GM23338 (cell line): Measurements from ENCODE around the gene TPRG1. TPM values are rescaled to one million over a fixed set of nuclear protein-coding genes. Genes with fewer than 3 reads are reported as not detected.

Source experiments
- ATAC-seq: fragments of 200-7000 bp; cut with Tn5 transposase; 3 replicates; pipeline ENCODE4 v1.9.1; 2020
- DNase-seq: peaks from one replicate; pipeline ENCODE4 v3.0.0-alpha.2; 2015; ENCODE audit warnings: low spot score
- H2AFZ ChIP-seq: fragments of 200-600 bp; sonication (generic); 2 replicates; pipeline ENCODE4 v1.8.0; 2016; ENCODE audit warnings: antibody characterized with exemption, mild to moderate bottlenecking, moderate library complexity
- H3F3A ChIP-seq: fragments of 200-600 bp; sonication (generic); replicated peaks from 2 replicates; pipeline ENCODE4 v1.8.0; 2017; ENCODE audit warnings: antibody characterized with exemption, mixed run types, low read depth
- H3K27ac ChIP-seq: fragments of 200-600 bp; sonication (generic); 2 replicates; pipeline ENCODE4 v1.6.1; 2016; ENCODE audit warnings: low read depth
- H3K27me3 ChIP-seq: fragments of 200-600 bp; sonication (generic); 2 replicates; pipeline ENCODE4 v1.8.0; 2016; ENCODE audit warnings: mild to moderate bottlenecking, mixed run types, moderate library complexity; ENCODE audit not compliant: insufficient read depth
- H3K36me3 ChIP-seq: fragments of 200-600 bp; sonication (generic); 2 replicates; pipeline ENCODE4 v1.8.0; 2016; ENCODE audit warnings: mild to moderate bottlenecking; ENCODE audit not compliant: insufficient read depth
- H3K4me1 ChIP-seq: fragments of 200-600 bp; sonication (generic); 2 replicates; pipeline ENCODE4 v1.8.0; 2016; ENCODE audit warnings: mild to moderate bottlenecking, moderate library complexity; ENCODE audit not compliant: insufficient read depth
- H3K4me2 ChIP-seq: fragments of 200-600 bp; sonication (generic); 2 replicates; pipeline ENCODE4 v1.7.1; 2017; ENCODE audit warnings: mixed run types
- H3K4me3 ChIP-seq: fragments of 200-600 bp; sonication (generic); 2 replicates; pipeline ENCODE4 v1.6.1; 2016; ENCODE audit warnings: mixed run types
- H3K79me2 ChIP-seq: fragments of 200-600 bp; sonication (generic); replicated peaks from 2 replicates; pipeline ENCODE4 v1.8.0; 2017; ENCODE audit warnings: mild to moderate bottlenecking; ENCODE audit not compliant: insufficient read depth
- H3K9me2 ChIP-seq: fragments of 200-600 bp; sonication (generic); 2 replicates; pipeline ENCODE4 v1.8.0; 2017; ENCODE audit not compliant: insufficient read depth
- H4K20me1 ChIP-seq: fragments of 200-600 bp; sonication (generic); replicated peaks from 2 replicates; pipeline ENCODE4 v1.8.0; 2017; ENCODE audit warnings: mild to moderate bottlenecking; ENCODE audit not compliant: insufficient read depth
- H3K27ac Mint-ChIP-seq: 2 replicates; pipeline ENCODE4 v1.8.0; 2020; ENCODE audit warnings: inconsistent platforms, mild to moderate bottlenecking, moderate library complexity, mixed read lengths
- H3K27me3 Mint-ChIP-seq: 3 replicates; pipeline ENCODE4 v1.8.0; 2022; ENCODE audit warnings: low read depth, mild to moderate bottlenecking, moderate library complexity, mixed read lengths, inconsistent platforms; ENCODE audit not compliant: insufficient read depth, poor library complexity
- H3K36me3 Mint-ChIP-seq: 3 replicates; pipeline ENCODE4 v1.8.0; 2021; ENCODE audit warnings: low read depth, mild to moderate bottlenecking, inconsistent platforms, moderate library complexity, mixed read lengths
- H3K4me1 Mint-ChIP-seq: 3 replicates; pipeline ENCODE4 v1.8.0; 2020; ENCODE audit warnings: mild to moderate bottlenecking, inconsistent platforms, mixed read lengths
- H3K4me3 Mint-ChIP-seq: 3 replicates; pipeline ENCODE4 v1.8.0; 2021; ENCODE audit warnings: moderate library complexity, mild to moderate bottlenecking, inconsistent platforms, mixed read lengths
- H3K9me3 Mint-ChIP-seq: 3 replicates; pipeline ENCODE4 v1.8.0; 2020; ENCODE audit warnings: moderate library complexity, mild to moderate bottlenecking, inconsistent platforms, mixed read lengths
- CREB1 ChIP-seq: fragments of 250-450 bp; sonication (Bioruptor Pico); IDR thresholded peaks from 2 replicates; pipeline ENCODE4 v1.5.0; 2020; ENCODE audit warnings: low read depth, mild to moderate bottlenecking, moderate library complexity
- ETS1 ChIP-seq: IDR thresholded peaks from 2 replicates; pipeline ENCODE4 v1.6.1; 2016; ENCODE audit warnings: antibody characterized with exemption
- EZH2 ChIP-seq: fragments of 200-600 bp; sonication (generic); IDR thresholded peaks from one replicate; pipeline ENCODE4 v1.8.0; 2017; ENCODE audit warnings: antibody characterized with exemption, mild to moderate bottlenecking, low read depth; ENCODE audit not compliant: unreplicated experiment
- EZH2phosphoT487 ChIP-seq: fragments of 200-600 bp; sonication (generic); IDR thresholded peaks from one replicate; pipeline ENCODE4 v1.8.1; 2018; ENCODE audit warnings: antibody characterized with exemption; ENCODE audit not compliant: unreplicated experiment
- JUNB ChIP-seq: IDR thresholded peaks from one replicate; pipeline ENCODE4 v1.6.1; 2016; ENCODE audit warnings: antibody characterized with exemption; ENCODE audit not compliant: unreplicated experiment
- NANOG ChIP-seq: IDR thresholded peaks from 2 replicates; pipeline ENCODE4 v1.6.1; 2016; ENCODE audit warnings: antibody characterized with exemption, borderline replicate concordance
- POLR2AphosphoS5 ChIP-seq: IDR thresholded peaks from 2 replicates; pipeline ENCODE4 v1.6.1; 2016; ENCODE audit warnings: antibody characterized with exemption, low read depth
- REST ChIP-seq: IDR thresholded peaks from one replicate; pipeline ENCODE4 v1.6.1; 2018; ENCODE audit warnings: antibody characterized with exemption; ENCODE audit not compliant: unreplicated experiment
- STAT1 ChIP-seq: IDR thresholded peaks from one replicate; pipeline ENCODE4 v1.6.1; 2016; ENCODE audit warnings: antibody characterized with exemption; ENCODE audit not compliant: unreplicated experiment
- ZNF114 ChIP-seq: fragments of 250-450 bp; sonication (Bioruptor Pico); IDR thresholded peaks from 2 replicates; pipeline ENCODE4 v1.5.0; 2020; ENCODE audit warnings: mild to moderate bottlenecking, moderate library complexity
- ZNF331 ChIP-seq: fragments of 250-450 bp; sonication (Bioruptor Pico); IDR thresholded peaks from 2 replicates; pipeline ENCODE4 v1.5.0; 2020; ENCODE audit warnings: low read depth, mild to moderate bottlenecking, moderate library complexity
- polyA plus RNA-seq: library from polyadenylated mRNA; unstranded; fragments of >200 nt; fragmentation: Nextera tagmentation; extraction: Ambion mirVana; gene quantifications from 2 replicates; pipeline ENCODE4 v1.2.1, GENCODE V29; 2016
- total RNA-seq: library from RNA; depleted of rRNA; stranded (reverse); fragments of >200 nt; shearing (Covaris generic); gene quantifications from 2 replicates; pipeline ENCODE4 v1.2.3, GENCODE V29; 2014
- TF ChIP-seq, protein P1 (sequence below), 2 experiments: fragments of 200-600 bp in 1 of 2; sonication (generic) in 1 of 2; conservative IDR thresholded peaks; 2 replicates each; pipeline versions ENCODE4 v1.5.1 to v1.6.1; 2016 to 2017; ENCODE audit warnings: antibody characterized with exemption in 2 of 2, low read depth in 2 of 2, mild to moderate bottlenecking in 2 of 2, moderate library complexity in 1 of 2
- TF ChIP-seq, protein P2 (sequence below): fragments of 250-450 bp; sonication (Bioruptor Pico); IDR thresholded peaks from 2 replicates; pipeline ENCODE4 v1.5.0; 2020; ENCODE audit warnings: mild to moderate bottlenecking, moderate library complexity

Gene TPRG1
- total and polyA plus RNA-seq, 2 experiments from 2014 or later = 0.74 to 1.7 TPM

GRCh38 chr3:189186101-189186500, 14.3 kb downstream of the TPRG1 start:
- no peaks in the 10 kb centered on the region for H3K79me2 ChIP-seq
- no peaks in the 10 kb centered on the region for H3K4me1 ChIP-seq
- no peak overlapping the region for H3K4me3 ChIP-seq
- H3K27ac Mint-ChIP-seq = no peak overlapping the region
- H3K9me2 ChIP-seq = no peaks in the 10 kb centered on the region
- H3K4me3 Mint-ChIP-seq = no peak overlapping the region
- no peak overlapping the region for H3K4me2 ChIP-seq
- DNase-seq (no peak), ATAC-seq (no peak)
- no peak overlapping the region for H2AFZ ChIP-seq
- H3K36me3 Mint-ChIP-seq = peaks cover 14% of the 10 kb centered on the region
- no peaks in the 10 kb centered on the region for H3K4me1 Mint-ChIP-seq
- H3K9me3 Mint-ChIP-seq = peaks cover 21% of the 10 kb centered on the region
- H3K27me3 ChIP-seq = no peaks in the 10 kb centered on the region
- H4K20me1 ChIP-seq = no peaks in the 10 kb centered on the region
- H3F3A ChIP-seq = no peaks in the 10 kb centered on the region
- peaks cover 4% of the 10 kb centered on the region for H3K27me3 Mint-ChIP-seq
- H3K27ac ChIP-seq = no peak overlapping the region
- no peaks in the 10 kb centered on the region; the same call in 1 of the 2 replicates for H3K36me3 ChIP-seq
- TF ChIP-seq NANOG (no peak), ZNF331 (no peak), EZH2 (no peak), REST (no peak), STAT1 (no peak), ETS1 (no peak), ZNF114 (CRISPR knock-in tag) (no peak), EZH2phosphoT487 (no peak), CREB1 (no peak), JUNB (no peak), POLR2AphosphoS5 (no peak)
- TF ChIP-seq, protein P1, sequence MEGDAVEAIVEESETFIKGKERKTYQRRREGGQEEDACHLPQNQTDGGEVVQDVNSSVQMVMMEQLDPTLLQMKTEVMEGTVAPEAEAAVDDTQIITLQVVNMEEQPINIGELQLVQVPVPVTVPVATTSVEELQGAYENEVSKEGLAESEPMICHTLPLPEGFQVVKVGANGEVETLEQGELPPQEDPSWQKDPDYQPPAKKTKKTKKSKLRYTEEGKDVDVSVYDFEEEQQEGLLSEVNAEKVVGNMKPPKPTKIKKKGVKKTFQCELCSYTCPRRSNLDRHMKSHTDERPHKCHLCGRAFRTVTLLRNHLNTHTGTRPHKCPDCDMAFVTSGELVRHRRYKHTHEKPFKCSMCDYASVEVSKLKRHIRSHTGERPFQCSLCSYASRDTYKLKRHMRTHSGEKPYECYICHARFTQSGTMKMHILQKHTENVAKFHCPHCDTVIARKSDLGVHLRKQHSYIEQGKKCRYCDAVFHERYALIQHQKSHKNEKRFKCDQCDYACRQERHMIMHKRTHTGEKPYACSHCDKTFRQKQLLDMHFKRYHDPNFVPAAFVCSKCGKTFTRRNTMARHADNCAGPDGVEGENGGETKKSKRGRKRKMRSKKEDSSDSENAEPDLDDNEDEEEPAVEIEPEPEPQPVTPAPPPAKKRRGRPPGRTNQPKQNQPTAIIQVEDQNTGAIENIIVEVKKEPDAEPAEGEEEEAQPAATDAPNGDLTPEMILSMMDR (conservative IDR thresholded peaks at IDR 0.05; ENCODE audit: low read depth in 2 of 2) = no peak
- TF ChIP-seq, protein P2, sequence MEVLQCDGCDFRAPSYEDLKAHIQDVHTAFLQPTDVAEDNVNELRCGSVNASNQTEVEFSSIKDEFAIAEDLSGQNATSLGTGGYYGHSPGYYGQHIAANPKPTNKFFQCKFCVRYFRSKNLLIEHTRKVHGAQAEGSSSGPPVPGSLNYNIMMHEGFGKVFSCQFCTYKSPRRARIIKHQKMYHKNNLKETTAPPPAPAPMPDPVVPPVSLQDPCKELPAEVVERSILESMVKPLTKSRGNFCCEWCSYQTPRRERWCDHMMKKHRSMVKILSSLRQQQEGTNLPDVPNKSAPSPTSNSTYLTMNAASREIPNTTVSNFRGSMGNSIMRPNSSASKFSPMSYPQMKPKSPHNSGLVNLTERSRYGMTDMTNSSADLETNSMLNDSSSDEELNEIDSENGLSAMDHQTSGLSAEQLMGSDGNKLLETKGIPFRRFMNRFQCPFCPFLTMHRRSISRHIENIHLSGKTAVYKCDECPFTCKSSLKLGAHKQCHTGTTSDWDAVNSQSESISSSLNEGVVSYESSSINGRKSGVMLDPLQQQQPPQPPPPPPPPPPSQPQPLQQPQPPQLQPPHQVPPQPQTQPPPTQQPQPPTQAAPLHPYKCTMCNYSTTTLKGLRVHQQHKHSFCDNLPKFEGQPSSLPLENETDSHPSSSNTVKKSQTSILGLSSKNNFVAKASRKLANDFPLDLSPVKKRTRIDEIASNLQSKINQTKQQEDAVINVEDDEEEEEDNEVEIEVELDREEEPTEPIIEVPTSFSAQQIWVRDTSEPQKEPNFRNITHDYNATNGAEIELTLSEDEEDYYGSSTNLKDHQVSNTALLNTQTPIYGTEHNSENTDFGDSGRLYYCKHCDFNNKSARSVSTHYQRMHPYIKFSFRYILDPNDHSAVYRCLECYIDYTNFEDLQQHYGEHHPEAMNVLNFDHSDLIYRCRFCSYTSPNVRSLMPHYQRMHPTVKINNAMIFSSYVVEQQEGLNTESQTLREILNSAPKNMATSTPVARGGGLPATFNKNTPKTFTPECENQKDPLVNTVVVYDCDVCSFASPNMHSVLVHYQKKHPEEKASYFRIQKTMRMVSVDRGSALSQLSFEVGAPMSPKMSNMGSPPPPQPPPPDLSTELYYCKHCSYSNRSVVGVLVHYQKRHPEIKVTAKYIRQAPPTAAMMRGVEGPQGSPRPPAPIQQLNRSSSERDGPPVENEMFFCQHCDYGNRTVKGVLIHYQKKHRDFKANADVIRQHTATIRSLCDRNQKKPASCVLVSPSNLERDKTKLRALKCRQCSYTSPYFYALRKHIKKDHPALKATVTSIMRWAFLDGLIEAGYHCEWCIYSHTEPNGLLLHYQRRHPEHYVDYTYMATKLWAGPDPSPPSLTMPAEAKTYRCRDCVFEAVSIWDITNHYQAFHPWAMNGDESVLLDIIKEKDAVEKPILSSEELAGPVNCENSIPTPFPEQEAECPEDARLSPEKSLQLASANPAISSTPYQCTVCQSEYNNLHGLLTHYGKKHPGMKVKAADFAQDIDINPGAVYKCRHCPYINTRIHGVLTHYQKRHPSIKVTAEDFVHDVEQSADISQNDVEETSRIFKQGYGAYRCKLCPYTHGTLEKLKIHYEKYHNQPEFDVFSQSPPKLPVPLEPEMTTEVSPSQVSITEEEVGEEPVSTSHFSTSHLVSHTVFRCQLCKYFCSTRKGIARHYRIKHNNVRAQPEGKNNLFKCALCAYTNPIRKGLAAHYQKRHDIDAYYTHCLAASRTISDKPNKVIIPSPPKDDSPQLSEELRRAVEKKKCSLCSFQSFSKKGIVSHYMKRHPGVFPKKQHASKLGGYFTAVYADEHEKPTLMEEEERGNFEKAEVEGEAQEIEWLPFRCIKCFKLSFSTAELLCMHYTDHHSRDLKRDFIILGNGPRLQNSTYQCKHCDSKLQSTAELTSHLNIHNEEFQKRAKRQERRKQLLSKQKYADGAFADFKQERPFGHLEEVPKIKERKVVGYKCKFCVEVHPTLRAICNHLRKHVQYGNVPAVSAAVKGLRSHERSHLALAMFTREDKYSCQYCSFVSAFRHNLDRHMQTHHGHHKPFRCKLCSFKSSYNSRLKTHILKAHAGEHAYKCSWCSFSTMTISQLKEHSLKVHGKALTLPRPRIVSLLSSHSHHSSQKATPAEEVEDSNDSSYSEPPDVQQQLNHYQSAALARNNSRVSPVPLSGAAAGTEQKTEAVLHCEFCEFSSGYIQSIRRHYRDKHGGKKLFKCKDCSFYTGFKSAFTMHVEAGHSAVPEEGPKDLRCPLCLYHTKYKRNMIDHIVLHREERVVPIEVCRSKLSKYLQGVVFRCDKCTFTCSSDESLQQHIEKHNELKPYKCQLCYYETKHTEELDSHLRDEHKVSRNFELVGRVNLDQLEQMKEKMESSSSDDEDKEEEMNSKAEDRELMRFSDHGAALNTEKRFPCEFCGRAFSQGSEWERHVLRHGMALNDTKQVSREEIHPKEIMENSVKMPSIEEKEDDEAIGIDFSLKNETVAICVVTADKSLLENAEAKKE (CRISPR knock-in tag) = no peak
